B cell (primary cell): ENCODE results near the gene RBM17.

Source experiments
- CTCF ChIP-seq: fragments of 200-600 bp; IDR thresholded peaks from one replicate; pipeline ENCODE4 v1.8.0; 2022; ENCODE audit warnings: antibody characterized with exemption, mild to moderate bottlenecking
- EZH2 ChIP-seq: IDR thresholded peaks from 2 replicates; pipeline ENCODE4 v1.6.1; 2012; ENCODE audit warnings: borderline replicate concordance, low read depth, mild to moderate bottlenecking, moderate library complexity, low read length; ENCODE audit not compliant: insufficient read depth, poor library complexity, severe bottlenecking

- TF ChIP-seq CTCF, result no peak
- TF ChIP-seq EZH2, result no peak
Measured at GRCh38 chr10:6100370-6100769, 11.5 kb downstream of the RBM17 start.
